ENCODE measurements around the gene GPC5. TPM values are rescaled to one million over a fixed set of nuclear protein-coding genes. Genes with fewer than 3 reads are reported as not detected.

Gene GPC5
- total and polyA plus RNA-seq, 2 of the 13 experiments (the other 11 are each of a cell fraction or from before 2014, with no cell fraction given) = 0.02 to 0.07 TPM

GRCh38 chr13:92836171-92836570, 1437.8 kb downstream of the GPC5 start:
- H3K4me1 ChIP-seq (ENCODE audit: insufficient read depth, low read length) = no peaks in the 10 kb centered on the region
- FAIRE-seq (no peak), DNase-seq (ENCODE audit: low spot score) (no peak), ATAC-seq (no peak)
- H2AFZ ChIP-seq (ENCODE audit: low read length) = no peak overlapping the region
- TF ChIP-seq ZNF672 (CRISPR knock-in tag; IDR thresholded peaks at IDR 0.05) (no peak), IKZF5 (CRISPR knock-in tag; IDR thresholded peaks at IDR 0.05) (no peak), ZFAT (CRISPR knock-in tag; conservative IDR thresholded peaks at IDR 0.05) (no peak), E2F1 (CRISPR knock-in tag; IDR thresholded peaks at IDR 0.05) (no peak), PHF21A (CRISPR knock-in tag; IDR thresholded peaks at IDR 0.05) (no peak), CBX1 (IDR thresholded peaks at IDR 0.05; ENCODE audit: low read depth) (no peak), ZNF256 (CRISPR knock-in tag; conservative IDR thresholded peaks at IDR 0.05) (no peak)
- H3K27me3 ChIP-seq (ENCODE audit: control insufficient read depth in 1 of 2, insufficient read depth in 2 of 2, low read length in 2 of 2) = no peaks in the 10 kb centered on the region; a peak in 1 of 5 replicates
- no peaks in the 10 kb centered on the region for H4K20me1 ChIP-seq (ENCODE audit: insufficient read depth, low read length)
- no peak overlapping the region for H3K4me2 ChIP-seq (ENCODE audit: low read depth, low read length)
- BruUV-seq (replicated peaks) = no TSS peak
- no peak overlapping the region for H3K4me3 ChIP-seq (replicated peaks in 1 of 3; ENCODE audit: insufficient read depth in 1 of 3, low read depth in 2 of 3, low read length in 3 of 3)
- POLR2A ChIA-PET = no interaction called here
- in situ Hi-C loops (cut with HindIII; ENCODE audit: extremely low pct_ligation_motif_present, low pct_unique_long_range_greater_than_20kb) = no loop called here
- H3K9me3 ChIP-seq (ENCODE audit: low read length) = no peaks in the 10 kb centered on the region
- H3K36me3 ChIP-seq (replicated peaks in 1 of 2; ENCODE audit: control insufficient read depth in 1 of 2, insufficient read depth in 2 of 2, low read length in 2 of 2) = no peaks in the 10 kb centered on the region
- no peak overlapping the region for H3K27ac ChIP-seq (ENCODE audit: extremely low read length, insufficient read depth, low read length)
- intact Hi-C loops (cut with micrococcal nuclease; ENCODE audit: unreplicated experiment) = no loop called here
- H3K79me2 ChIP-seq (ENCODE audit: insufficient read depth, low read length) = no peaks in the 10 kb centered on the region
- CTCF ChIA-PET (ENCODE audit: low intra/inter-chr PET ratio, low total read pairs) = no interaction called here
- H3K9ac ChIP-seq (ENCODE audit: insufficient read depth, low read depth, low read length) = no peak overlapping the region

GRCh38 chr13:92838786-92839185, 1440.4 kb downstream of the GPC5 start:
- Histone ChIP-seq H3K4me2 (ENCODE audit: low read depth, low read length) (no peak overlapping the region), H4K20me1 (ENCODE audit: insufficient read depth, low read length) (no peaks in the 10 kb centered on the region), H3K4me1 (ENCODE audit: insufficient read depth, low read length) (no peaks in the 10 kb centered on the region), H3K79me2 (ENCODE audit: insufficient read depth, low read length) (no peaks in the 10 kb centered on the region), H2AFZ (ENCODE audit: low read length) (no peak overlapping the region), H3K9ac (ENCODE audit: insufficient read depth, low read depth, low read length) (no peak overlapping the region), H3K36me3 (replicated peaks in 1 of 2; ENCODE audit: control insufficient read depth in 1 of 2, insufficient read depth in 2 of 2, low read length in 2 of 2) (no peaks in the 10 kb centered on the region), H3K27ac (ENCODE audit: extremely low read length, insufficient read depth, low read length) (no peak overlapping the region), H3K4me3 (replicated peaks in 1 of 3; ENCODE audit: insufficient read depth in 1 of 3, low read depth in 2 of 3, low read length in 3 of 3) (no peak overlapping the region), H3K9me3 (ENCODE audit: low read length) (no peaks in the 10 kb centered on the region), H3K27me3 (ENCODE audit: control insufficient read depth in 1 of 2, insufficient read depth in 2 of 2, low read length in 2 of 2) (no peaks in the 10 kb centered on the region; a peak in 1 of 5 replicates)
- ATAC-seq = no peak
- 28% methylated on average over 3 of the region's 3 CpGs for WGBS (ENCODE audit: low lambda C conversion rate)
- DNase-seq (ENCODE audit: low spot score) = peak; percentile 4
- no peak for FAIRE-seq
- CTCF ChIA-PET (ENCODE audit: low intra/inter-chr PET ratio, low total read pairs) = no interaction called here
- intact Hi-C loops (cut with micrococcal nuclease; ENCODE audit: unreplicated experiment) (no loop called here), in situ Hi-C loops (cut with HindIII; ENCODE audit: extremely low pct_ligation_motif_present, low pct_unique_long_range_greater_than_20kb) (no loop called here)
- POLR2A ChIA-PET = no interaction called here
- TF ChIP-seq ATF5 (CRISPR knock-in tag; IDR thresholded peaks at IDR 0.05; ENCODE audit: low read depth) (no peak), DZIP1 (CRISPR knock-in tag; IDR thresholded peaks at IDR 0.05) (no peak), DNMT1 (CRISPR knock-in tag; IDR thresholded peaks at IDR 0.05) (no peak), FOSL1 (CRISPR knock-in tag; IDR thresholded peaks at IDR 0.05; ENCODE audit: borderline replicate concordance) (no peak), NFIB (CRISPR knock-in tag; IDR thresholded peaks at IDR 0.05; ENCODE audit: borderline replicate concordance) (no peak), ETV5 (CRISPR knock-in tag; IDR thresholded peaks at IDR 0.05; ENCODE audit: borderline replicate concordance) (no peak), ZFAT (CRISPR knock-in tag; conservative IDR thresholded peaks at IDR 0.05) (no peak), ZNF576 (CRISPR knock-in tag; IDR thresholded peaks at IDR 0.05) (no peak)
- BruUV-seq (replicated peaks) = no TSS peak

Data from HepG2 (cell line).